A673 (cell line): ENCODE results near the gene NOL3.

Source experiments
- CTCF ChIP-seq: fragments of 300-800, 200-600 bp; sonication (generic); conservative IDR thresholded peaks from 2 replicates; pipeline ENCODE4 v1.5.1; 2017; ENCODE audit warnings: low read depth, mild to moderate bottlenecking, antibody characterized with exemption, low read length, moderate library complexity, mixed read lengths
- EZH2 ChIP-seq: fragments of 200-600 bp; sonication (generic); IDR thresholded peaks from 2 replicates; pipeline ENCODE4 v1.6.1; 2017; ENCODE audit warnings: borderline replicate concordance, low read depth, mild to moderate bottlenecking, mixed read lengths, antibody characterized with exemption, low read length; ENCODE audit not compliant: poor library complexity, severe bottlenecking

GRCh38 chr16:67129422-67129821, 40.9 kb upstream of the NOL3 start:
- TF ChIP-seq EZH2 = no peak
- no peak for TF ChIP-seq CTCF
